NCI-H2171 (cell line): ENCODE data around the gene IL17F.

ENCODE experiments used
- DNase-seq: peaks from one replicate; lab custom pipeline; 2025; lab: John Stamatoyannopoulos, UW

Gene IL17F

GRCh38 chr6:52244400-52244799, at the start of gene IL17F:
IL17F (minus strand) TSS chr6:52244500; CDS start chr6:52244429, 71 bp downstream.
- no peak for DNase-seq

GRCh38 chr6:52293067-52293466, 48.8 kb upstream of the IL17F start:
- no peak for DNase-seq

DNA sequence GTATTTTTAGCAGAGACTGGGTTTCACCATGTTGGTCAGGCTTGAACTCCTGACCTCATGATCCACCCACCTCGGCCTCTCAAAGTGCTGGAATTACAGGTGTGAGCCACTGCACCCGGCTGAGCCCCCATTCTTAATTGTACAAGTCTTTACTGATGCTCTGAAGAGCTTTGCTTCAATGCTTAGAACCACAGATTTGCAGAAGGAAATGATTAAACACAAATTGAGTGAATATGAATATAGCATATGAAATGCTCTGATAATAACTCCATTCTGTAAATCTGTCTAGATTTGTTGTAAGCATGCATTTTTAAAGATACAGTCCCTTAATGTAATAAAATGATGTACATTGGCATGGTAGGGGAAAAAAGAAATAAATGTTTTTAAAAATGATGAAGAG, 44.5 kb upstream of the IL17F start:
- no peak for DNase-seq

GRCh38 chr6:52288216-52288615, 43.9 kb upstream of the IL17F start:
- DNase-seq: no peak

GRCh38 chr6:52286798-52287432, 42.6 kb upstream of the IL17F start:
- DNase-seq: peak; percentile 32

DNA sequence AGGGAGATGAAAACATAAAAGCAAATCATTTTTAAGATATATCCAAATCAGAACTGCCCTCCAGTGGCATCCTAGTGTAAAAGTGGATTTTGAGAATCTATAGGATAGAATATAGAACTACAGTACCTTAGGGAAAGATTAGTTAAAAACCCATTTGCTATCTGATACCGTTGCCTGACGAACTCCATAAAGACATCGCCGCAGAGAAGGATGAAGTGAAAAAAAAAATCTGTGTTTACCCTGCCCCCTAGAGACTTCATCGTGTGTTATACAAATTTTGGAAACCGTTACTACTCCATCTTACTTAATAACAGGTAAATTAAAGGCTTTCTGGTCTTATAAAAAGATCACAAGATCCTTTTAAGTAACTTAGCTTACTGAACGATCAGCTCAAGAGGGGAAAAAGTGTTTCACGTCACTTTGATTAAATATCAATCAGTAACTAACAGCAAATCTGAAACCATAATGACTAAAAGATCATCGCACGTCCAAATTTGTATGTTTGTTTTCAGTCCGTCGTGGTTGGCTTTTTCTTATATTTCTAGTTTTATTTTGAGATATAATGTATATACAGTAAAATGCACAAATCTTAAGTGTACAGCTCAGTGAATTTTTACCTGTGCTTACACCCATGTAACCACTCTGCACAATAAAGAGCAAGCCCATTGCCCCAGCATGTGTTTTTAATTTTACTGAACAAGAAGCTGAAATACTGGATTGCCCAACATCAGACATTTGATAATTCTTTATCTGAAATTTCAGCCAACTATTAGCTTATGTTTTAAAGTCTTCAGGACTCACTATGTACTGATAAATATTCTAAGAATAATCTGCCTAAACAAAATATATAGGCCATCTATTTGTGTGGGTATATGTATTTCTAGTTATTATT, 41.1 kb upstream of the IL17F start:
- peak; percentile 59 for DNase-seq

DNA sequence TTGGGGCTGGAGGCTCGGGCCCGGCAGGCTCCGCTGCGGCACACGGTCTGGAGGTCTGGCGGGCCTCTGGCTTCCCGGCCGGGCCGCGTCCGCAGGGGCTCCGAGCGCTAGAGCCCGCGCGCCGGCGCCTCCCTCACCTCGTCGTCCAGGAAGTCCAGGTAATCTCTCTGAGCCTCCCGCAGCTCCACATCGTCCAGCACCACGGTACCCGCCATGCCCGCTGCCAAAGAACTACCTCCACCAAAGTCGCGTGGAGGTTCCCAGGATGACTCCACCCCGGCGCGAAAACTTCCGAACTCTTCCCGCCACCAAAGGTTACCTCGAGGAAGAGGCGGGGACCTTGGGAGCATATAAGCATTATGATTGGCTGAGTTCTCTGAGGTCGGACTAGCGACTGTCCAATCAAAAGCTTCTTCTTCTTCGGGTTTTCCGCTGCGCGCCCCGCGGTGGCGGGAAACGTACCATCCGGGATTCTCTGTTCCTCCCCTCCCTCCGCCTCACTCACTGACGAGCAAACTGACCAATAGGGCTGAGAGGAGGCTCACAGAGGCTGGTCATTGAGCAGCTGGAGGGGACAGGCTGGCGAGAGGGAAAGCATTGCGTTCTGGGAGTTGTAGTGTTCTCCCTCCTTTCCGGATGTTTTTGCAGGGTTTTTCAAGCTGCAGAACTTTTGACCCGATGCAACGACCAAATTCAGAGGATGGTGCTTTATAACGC, 40.3 kb upstream of the IL17F start, which contains the start of gene MCM3:
Gene MCM3 (minus strand): TSS at position 283 of the 717 bp plus-strand sequence. CDS start 68 bp downstream, at position 215.
- peak; percentile 98 for DNase-seq

DNA sequence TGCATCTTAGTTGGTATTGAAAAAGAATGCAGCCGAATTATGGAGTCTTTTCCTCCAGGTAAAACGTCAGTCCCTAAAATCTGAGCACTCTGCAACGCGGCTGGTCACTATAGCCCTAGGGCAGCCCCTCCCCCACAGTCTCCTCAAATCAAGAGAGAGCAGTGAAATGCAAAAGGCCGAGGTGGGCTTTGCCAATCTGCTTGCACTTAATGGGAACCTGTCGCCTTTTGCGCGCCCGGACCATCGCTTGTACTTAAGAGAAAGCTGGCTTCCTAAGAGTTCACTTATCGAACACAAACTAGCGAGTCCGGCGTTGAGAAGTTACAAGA, 39.8 kb upstream of the IL17F start:
- DNase-seq: peak; percentile 29

DNA sequence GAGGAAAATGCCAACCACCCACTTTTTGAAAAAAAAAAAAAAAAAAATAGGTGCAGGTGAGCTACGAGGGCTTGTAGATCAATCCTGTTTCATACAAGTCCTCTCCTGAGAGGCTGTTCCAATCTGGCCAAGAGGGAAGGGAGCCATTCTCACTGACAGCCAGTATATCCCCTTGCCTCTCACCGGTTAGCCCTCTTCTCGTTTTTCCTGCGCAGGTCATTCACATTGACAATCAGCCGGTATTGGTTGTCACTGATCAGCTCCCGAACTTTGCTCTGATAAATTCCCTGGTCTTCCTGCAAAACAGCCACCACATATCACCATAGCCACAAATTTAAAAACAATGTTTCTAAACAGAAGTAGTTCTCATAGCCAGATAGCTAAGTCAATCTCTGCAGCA, 38.8 kb upstream of the IL17F start:
- no peak for DNase-seq

- DNase-seq: no peak
Measured at GRCh38 chr6:52276130-52276529, 31.8 kb upstream of the IL17F start.

GRCh38 chr6:52271852-52272460, 27.7 kb upstream of the IL17F start:
- no peak for DNase-seq

DNA sequence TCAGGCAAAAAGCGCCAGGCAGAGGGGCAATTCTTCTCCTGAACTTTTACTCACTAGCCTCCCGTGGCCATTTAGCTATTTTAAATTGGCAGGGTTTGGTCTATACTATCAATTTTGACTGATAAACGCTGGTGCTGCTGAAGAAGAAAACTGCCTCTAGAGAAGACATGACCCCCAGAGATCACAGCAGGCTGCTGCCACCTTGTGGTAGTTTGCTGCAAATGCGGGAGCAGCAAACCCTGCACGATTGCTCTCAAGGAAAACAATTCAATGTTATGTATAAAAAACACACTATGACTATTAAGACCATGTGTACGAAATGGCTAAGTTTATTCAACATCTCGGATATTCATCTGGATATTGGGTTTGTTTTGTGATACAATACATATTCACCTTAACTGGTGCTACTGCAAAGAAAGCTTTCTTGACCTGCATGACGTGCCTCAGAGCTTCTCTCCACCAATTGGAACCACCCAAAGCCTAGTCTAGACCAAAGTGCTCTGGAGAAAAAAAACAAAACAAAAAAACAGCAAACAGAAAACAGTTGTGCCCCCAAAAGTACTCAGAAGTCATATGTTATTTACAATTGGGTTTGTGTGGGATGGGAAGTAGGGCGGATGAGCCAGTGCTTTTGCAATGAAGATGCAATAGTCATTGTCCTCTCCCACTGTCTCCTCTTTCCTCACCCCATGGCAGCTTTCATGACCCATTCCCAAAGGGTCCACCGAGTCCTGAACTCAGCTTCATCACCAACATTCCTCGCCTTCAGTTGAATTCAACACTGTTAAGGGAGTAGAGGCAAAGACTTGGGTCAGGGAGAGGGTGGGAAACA, 19.6 kb upstream of the IL17F start:
- DNase-seq: no peak

GRCh38 chr6:52262620-52263344, 18.5 kb upstream of the IL17F start:
- no peak for DNase-seq

DNA sequence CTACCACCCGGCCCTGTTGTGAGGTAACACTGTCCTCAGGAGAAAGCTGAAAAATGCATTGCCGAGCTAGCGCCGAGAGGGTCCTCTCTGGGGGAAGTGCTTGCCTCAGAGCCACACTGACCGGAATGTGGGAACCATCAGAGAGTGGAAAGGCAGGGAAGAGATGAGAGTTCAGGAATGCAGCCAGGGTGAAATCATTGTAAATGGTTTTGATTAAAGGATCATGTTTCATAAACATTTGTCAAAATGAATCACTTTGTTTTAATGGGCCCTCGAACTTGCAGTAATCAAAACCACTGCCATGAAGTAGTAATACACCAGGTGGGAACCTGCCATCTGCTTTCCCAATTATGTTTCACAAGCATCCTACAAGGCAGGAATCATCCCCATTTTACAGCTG, 16.9 kb upstream of the IL17F start:
- DNase-seq: no peak

- no peak for DNase-seq
Measured at GRCh38 chr6:52260634-52261033, 16.3 kb upstream of the IL17F start.

DNA sequence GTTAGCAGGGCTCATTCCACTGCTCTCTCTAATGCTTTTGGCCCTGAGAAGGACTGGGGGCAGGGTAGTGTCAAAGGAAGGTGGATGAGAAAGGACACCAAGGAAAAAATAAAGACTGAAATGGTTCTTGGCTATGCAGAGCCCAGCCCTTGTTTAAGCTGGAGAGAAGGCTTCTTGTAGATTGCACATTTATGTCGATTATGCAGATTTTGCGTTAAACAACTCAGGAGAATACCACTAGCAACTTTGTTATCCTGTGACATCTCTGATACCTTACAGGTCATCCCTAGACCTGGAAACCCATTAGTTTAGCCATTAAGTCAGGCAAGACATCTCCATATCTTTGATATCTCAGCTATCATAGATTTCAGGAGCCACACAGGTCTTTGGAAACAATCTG, 11.1 kb upstream of the IL17F start:
- DNase-seq: no peak

DNA sequence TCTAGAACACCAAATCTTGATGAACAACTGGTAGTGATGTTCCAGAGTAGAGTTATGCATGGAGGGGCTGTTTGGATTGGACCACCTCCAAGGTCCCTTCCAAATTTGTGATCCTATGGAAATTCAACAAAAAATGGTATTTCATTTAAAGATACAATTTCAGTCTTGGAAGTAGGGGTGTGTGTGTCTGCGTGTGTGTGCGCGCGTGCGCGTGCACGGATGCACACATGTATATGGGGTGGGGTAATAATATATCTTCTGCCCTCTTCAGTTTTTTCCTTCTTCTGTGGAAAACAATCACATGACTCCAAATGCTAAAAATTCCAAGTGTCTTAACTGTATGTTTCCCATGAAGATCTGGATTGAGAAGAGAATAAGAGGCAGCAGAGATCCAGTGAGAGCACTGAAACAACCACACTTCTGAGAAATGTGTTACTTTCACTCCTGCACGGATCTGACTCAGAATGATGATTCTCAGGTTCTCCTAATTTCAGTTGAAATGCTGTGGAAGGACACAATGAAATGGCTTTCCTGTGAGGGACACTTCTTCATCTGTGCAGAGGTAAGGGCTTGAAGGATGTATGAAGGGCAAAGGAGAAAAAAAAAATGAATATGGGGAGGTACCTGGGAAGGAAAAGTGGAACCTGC, 10.6 kb upstream of the IL17F start:
- no peak for DNase-seq

DNA sequence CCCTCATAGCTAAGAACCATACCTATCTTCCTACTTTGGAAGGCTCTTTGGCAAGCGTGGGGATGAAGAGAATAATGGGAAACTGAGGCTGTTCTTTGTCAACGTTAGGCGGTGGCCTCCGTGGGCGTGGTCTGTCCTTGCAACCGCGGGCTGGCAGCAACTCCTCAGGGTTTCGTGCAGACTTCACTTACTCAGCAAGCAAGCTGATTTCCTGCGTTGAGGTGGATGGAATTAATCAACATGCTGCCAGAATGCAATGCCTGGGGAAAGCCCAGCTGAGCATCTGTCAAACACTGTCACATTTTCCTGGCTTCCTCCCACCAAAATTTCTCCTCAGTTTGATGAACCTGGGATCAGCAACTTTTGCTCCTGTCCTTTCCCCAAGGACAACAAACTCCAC, 9.2 kb upstream of the IL17F start:
- DNase-seq: no peak

DNA sequence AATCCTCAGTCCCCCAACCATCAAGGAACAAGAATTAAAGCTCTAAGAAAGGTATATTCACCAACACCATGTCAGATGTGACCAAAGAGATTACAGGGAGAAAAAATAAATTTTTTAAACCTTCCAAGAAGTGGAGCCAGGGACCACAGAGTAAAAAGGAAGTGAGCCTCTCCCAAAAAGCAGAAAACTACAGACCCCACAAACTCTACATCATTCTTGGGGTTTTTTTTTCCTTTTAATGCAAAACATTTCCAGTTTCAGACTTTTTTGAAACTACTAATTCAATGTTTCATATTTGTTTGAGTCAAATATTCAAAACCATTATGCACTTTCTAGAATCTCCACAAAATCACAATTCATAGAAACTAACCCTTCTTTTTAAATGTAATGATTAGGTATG, 6.8 kb upstream of the IL17F start:
- DNase-seq: no peak

DNA sequence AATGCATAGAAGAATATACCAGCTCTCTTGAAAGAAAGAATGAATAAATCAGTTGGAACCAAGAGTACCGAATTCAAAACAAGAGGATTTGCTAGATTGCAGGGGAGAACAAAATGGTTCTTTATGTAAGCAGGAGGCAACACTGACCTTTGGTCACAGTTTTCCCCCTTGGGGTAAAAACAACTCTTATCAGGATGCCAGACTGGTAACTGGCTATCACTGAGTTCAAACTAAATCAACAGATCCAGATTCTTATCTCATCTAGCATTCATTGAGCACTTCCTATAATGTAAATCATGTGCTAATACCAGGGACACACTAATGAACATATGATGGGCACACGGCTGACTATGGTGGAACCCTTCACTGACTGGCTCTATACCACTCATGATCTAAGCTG, 4.8 kb upstream of the IL17F start:
- no peak for DNase-seq
